Vagina (tissue), 2 donors: ENCODE data around the gene UST.

ENCODE experiments used
- POLR2A ChIP-seq, 2 donors: fragments of 450-650 bp; IDR thresholded peaks; one replicate each; pipeline ENCODE4 v1.6.1; 2017; ENCODE audit warnings: antibody characterized with exemption in 2 of 2, mild to moderate bottlenecking in 2 of 2, moderate library complexity in 2 of 2
- POLR2AphosphoS5 ChIP-seq, 2 donors: sonication (generic); formaldehyde crosslinking; IDR thresholded peaks; one replicate each; pipeline ENCODE4 v1.9.0; 2017; ENCODE audit warnings: antibody characterized with exemption in 2 of 2, mild to moderate bottlenecking in 2 of 2, low read depth in 1 of 2; ENCODE audit not compliant: insufficient read depth in 1 of 2
- TF ChIP-seq, protein P1 (sequence below), 3 experiments: fragments of 450-650 bp in 2 of 3; fragments of 200-600 bp in 1 of 3; sonication (generic) in 1 of 3; IDR thresholded peaks; one replicate each; pipeline ENCODE4 v1.5.1; 2017 to 2019; ENCODE audit warnings: antibody characterized with exemption in 3 of 3, mild to moderate bottlenecking in 2 of 3, moderate library complexity in 2 of 3

DNA sequence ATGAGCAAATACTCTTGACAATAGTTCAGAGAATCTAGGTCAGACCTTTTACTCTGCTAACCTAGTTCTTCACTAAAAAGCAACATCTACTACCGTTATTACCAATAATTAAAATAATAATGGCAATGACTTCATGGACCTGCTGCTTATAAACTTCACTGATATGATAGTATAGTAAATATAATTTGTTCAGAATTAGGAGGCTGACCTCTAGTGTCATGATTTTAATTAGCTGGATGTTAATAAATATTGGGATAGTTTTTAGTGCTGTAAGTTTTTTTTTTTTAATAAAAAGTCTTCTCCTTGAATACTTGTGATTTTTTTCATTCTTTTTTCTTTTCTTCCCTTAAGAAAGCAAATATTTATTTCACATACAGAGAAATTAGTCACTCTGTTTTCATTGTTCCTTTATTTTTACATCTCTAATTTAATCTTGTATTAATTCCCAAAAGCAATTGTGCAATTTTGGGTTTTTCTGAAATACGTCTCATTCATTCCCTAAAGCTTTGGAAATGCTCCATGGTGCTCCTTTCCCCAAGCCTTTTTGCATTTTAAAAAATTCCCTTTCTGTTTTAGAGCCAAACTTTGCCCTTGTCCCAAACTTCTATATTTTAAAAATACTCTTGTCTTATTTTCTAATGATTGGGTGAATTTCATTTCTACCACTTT, 46.6 kb upstream of the UST start:
- TF ChIP-seq, protein P1, sequence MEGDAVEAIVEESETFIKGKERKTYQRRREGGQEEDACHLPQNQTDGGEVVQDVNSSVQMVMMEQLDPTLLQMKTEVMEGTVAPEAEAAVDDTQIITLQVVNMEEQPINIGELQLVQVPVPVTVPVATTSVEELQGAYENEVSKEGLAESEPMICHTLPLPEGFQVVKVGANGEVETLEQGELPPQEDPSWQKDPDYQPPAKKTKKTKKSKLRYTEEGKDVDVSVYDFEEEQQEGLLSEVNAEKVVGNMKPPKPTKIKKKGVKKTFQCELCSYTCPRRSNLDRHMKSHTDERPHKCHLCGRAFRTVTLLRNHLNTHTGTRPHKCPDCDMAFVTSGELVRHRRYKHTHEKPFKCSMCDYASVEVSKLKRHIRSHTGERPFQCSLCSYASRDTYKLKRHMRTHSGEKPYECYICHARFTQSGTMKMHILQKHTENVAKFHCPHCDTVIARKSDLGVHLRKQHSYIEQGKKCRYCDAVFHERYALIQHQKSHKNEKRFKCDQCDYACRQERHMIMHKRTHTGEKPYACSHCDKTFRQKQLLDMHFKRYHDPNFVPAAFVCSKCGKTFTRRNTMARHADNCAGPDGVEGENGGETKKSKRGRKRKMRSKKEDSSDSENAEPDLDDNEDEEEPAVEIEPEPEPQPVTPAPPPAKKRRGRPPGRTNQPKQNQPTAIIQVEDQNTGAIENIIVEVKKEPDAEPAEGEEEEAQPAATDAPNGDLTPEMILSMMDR (IDR thresholded peaks at IDR 0.05): no peak
- TF ChIP-seq POLR2A (IDR thresholded peaks at IDR 0.05) (no peak), POLR2AphosphoS5 (IDR thresholded peaks at IDR 0.05; ENCODE audit: insufficient read depth in 1 of 2, low read depth in 1 of 2) (no peak)
